ENCODE data around the gene AKAP8. TPM values are rescaled to one million over a fixed set of nuclear protein-coding genes. Genes with fewer than 3 reads are reported as not detected.

Gene AKAP8
- total RNA-seq, 2 donors from 2014 or later = 61.4 to 78.3 TPM

- DNase-seq (ENCODE audit: low spot score) (no peak), ATAC-seq (peak; percentile 13 to 33)
- Mint-ChIP-seq H3K27ac (peak overlapping the region; percentile 48 to 84), H3K9me3 (no peaks in the 10 kb centered on the region), H3K36me3 (no peaks in the 10 kb centered on the region), H3K4me1 (ENCODE audit: low read depth in 2 of 2) (peaks cover 76 to 77% of the 10 kb centered on the region in 2 donors), H3K27me3 (no peaks in the 10 kb centered on the region), H3K4me3 (peak overlapping the region; percentile 54)
Measured at GRCh38 chr19:15324791-15325519, 54.6 kb downstream of the AKAP8 start.

GRCh38 chr19:15323496-15324235, 55.9 kb downstream of the AKAP8 start:
- H3K27ac Mint-ChIP-seq = peak overlapping the region; percentile 48 to 84
- peak overlapping the region; percentile 43 for H3K4me3 Mint-ChIP-seq
- H3K9me3 Mint-ChIP-seq = no peaks in the 10 kb centered on the region
- peak; percentile 71 to 83 for ATAC-seq
- no peaks in the 10 kb centered on the region for H3K36me3 Mint-ChIP-seq
- DNase-seq (ENCODE audit: low spot score) = no peak
- peaks cover 68 to 74% of the 10 kb centered on the region in 2 donors for H3K4me1 Mint-ChIP-seq (ENCODE audit: low read depth in 2 of 2)
- no peaks in the 10 kb centered on the region for H3K27me3 Mint-ChIP-seq

- Mint-ChIP-seq H3K27ac (peak overlapping the region in 1 of 2 donors; percentile 16), H3K9me3 (no peaks in the 10 kb centered on the region), H3K36me3 (no peaks in the 10 kb centered on the region), H3K4me3 (peak overlapping the region; percentile 16), H3K27me3 (no peaks in the 10 kb centered on the region), H3K4me1 (ENCODE audit: low read depth in 2 of 2) (peaks cover 73 to 78% of the 10 kb centered on the region in 2 donors)
- ATAC-seq = no peak
- DNase-seq (ENCODE audit: low spot score) = no peak
Measured at GRCh38 chr19:15321739-15322138, 57.8 kb downstream of the AKAP8 start.

GRCh38 chr19:15320116-15320515, 59.5 kb downstream of the AKAP8 start:
- Mint-ChIP-seq H3K27me3 (no peaks in the 10 kb centered on the region), H3K27ac (peak overlapping the region in 1 of 2 donors; percentile 44), H3K9me3 (no peaks in the 10 kb centered on the region), H3K4me1 (ENCODE audit: low read depth in 2 of 2) (peaks cover 74 to 75% of the 10 kb centered on the region in 2 donors), H3K4me3 (no peak overlapping the region), H3K36me3 (no peaks in the 10 kb centered on the region)
- ATAC-seq = no peak
- no peak for DNase-seq (ENCODE audit: low spot score)

GRCh38 chr19:15318241-15318691, 61.3 kb downstream of the AKAP8 start:
- no peaks in the 10 kb centered on the region for H3K9me3 Mint-ChIP-seq

GRCh38 chr19:15317392-15318071, 62.1 kb downstream of the AKAP8 start:
- Mint-ChIP-seq H3K27me3 (no peaks in the 10 kb centered on the region), H3K4me1 (ENCODE audit: low read depth in 2 of 2) (peaks cover 67 to 69% of the 10 kb centered on the region in 2 donors), H3K36me3 (no peaks in the 10 kb centered on the region), H3K9me3 (no peaks in the 10 kb centered on the region), H3K27ac (peak overlapping the region; percentile 49 to 86), H3K4me3 (peak overlapping the region; percentile 38)
- DNase-seq (ENCODE audit: low spot score) (no peak), ATAC-seq (no peak)

More at GRCh38 chr19:15318241-15318691, 61.3 kb downstream of the AKAP8 start:
- no peak for DNase-seq (ENCODE audit: low spot score)
- Mint-ChIP-seq H3K4me1 (ENCODE audit: low read depth in 2 of 2) (peaks cover 70 to 71% of the 10 kb centered on the region in 2 donors), H3K36me3 (no peaks in the 10 kb centered on the region), H3K27me3 (no peaks in the 10 kb centered on the region), H3K27ac (peak overlapping the region; percentile 49 to 86), H3K4me3 (peak overlapping the region; percentile 38)
- no peak for ATAC-seq

GRCh38 chr19:15316498-15316897, 63.1 kb downstream of the AKAP8 start:
- Mint-ChIP-seq H3K27me3 (no peaks in the 10 kb centered on the region), H3K9me3 (no peaks in the 10 kb centered on the region), H3K36me3 (no peaks in the 10 kb centered on the region), H3K4me3 (peak overlapping the region; percentile 38), H3K4me1 (ENCODE audit: low read depth in 2 of 2) (peaks cover 65 to 67% of the 10 kb centered on the region in 2 donors), H3K27ac (peak overlapping the region; percentile 48 to 86)
- ATAC-seq = peak in 1 of 2 donors; percentile 37
- no peak for DNase-seq (ENCODE audit: low spot score)

- peak overlapping the region in 1 of 2 donors; percentile 72 for H3K27ac Mint-ChIP-seq
- H3K4me3 Mint-ChIP-seq = no peak overlapping the region
- no peak for ATAC-seq
- no peaks in the 10 kb centered on the region for H3K27me3 Mint-ChIP-seq
- DNase-seq (ENCODE audit: low spot score) = no peak
- no peaks in the 10 kb centered on the region for H3K36me3 Mint-ChIP-seq
- peaks cover 54 to 61% of the 10 kb centered on the region in 2 donors for H3K4me1 Mint-ChIP-seq (ENCODE audit: low read depth in 2 of 2)
- no peaks in the 10 kb centered on the region for H3K9me3 Mint-ChIP-seq
Measured at GRCh38 chr19:15315101-15315500, 64.5 kb downstream of the AKAP8 start.

GRCh38 chr19:15313649-15314279, 65.8 kb downstream of the AKAP8 start:
- no peak for ATAC-seq
- Mint-ChIP-seq H3K27me3 (no peaks in the 10 kb centered on the region), H3K27ac (no peak overlapping the region), H3K4me3 (no peak overlapping the region), H3K9me3 (no peaks in the 10 kb centered on the region), H3K4me1 (ENCODE audit: low read depth in 2 of 2) (peaks cover 55 to 60% of the 10 kb centered on the region in 2 donors), H3K36me3 (no peaks in the 10 kb centered on the region)
- DNase-seq (ENCODE audit: low spot score) = no peak

- H3K9me3 Mint-ChIP-seq = no peaks in the 10 kb centered on the region
- DNase-seq (ENCODE audit: low spot score) = no peak
- H3K36me3 Mint-ChIP-seq = no peaks in the 10 kb centered on the region
- H3K27ac Mint-ChIP-seq = peak overlapping the region in 1 of 2 donors; percentile 62
- no peak for ATAC-seq
- peaks cover 52 to 61% of the 10 kb centered on the region in 2 donors for H3K4me1 Mint-ChIP-seq (ENCODE audit: low read depth in 2 of 2)
- H3K4me3 Mint-ChIP-seq = peak overlapping the region; percentile 7
- no peaks in the 10 kb centered on the region for H3K27me3 Mint-ChIP-seq
Measured at GRCh38 chr19:15307169-15307568, 72.4 kb downstream of the AKAP8 start.

GRCh38 chr19:15305582-15306334, 73.8 kb downstream of the AKAP8 start:
- H3K27ac Mint-ChIP-seq = peak overlapping the region in 1 of 2 donors; percentile 62
- DNase-seq (ENCODE audit: low spot score) (no peak), ATAC-seq (no peak)
- H3K27me3 Mint-ChIP-seq = no peaks in the 10 kb centered on the region
- no peaks in the 10 kb centered on the region for H3K36me3 Mint-ChIP-seq
- no peak overlapping the region for H3K4me3 Mint-ChIP-seq
- H3K9me3 Mint-ChIP-seq = no peaks in the 10 kb centered on the region
- peaks cover 51 to 59% of the 10 kb centered on the region in 2 donors for H3K4me1 Mint-ChIP-seq (ENCODE audit: low read depth in 2 of 2)

- Mint-ChIP-seq H3K9me3 (no peaks in the 10 kb centered on the region), H3K27ac (peak overlapping the region; percentile 35 to 51)
- ATAC-seq = peak in 1 of 2 donors; percentile 29
Measured at GRCh38 chr19:15304140-15304705, 75.4 kb downstream of the AKAP8 start.

More at GRCh38 chr19:15304140-15304705, 75.4 kb downstream of the AKAP8 start:
- no peaks in the 10 kb centered on the region for H3K27me3 Mint-ChIP-seq
- H3K36me3 Mint-ChIP-seq = no peaks in the 10 kb centered on the region
- H3K4me3 Mint-ChIP-seq = peak overlapping the region; percentile 26
- peaks cover 58 to 63% of the 10 kb centered on the region in 2 donors for H3K4me1 Mint-ChIP-seq (ENCODE audit: low read depth in 2 of 2)
- DNase-seq (ENCODE audit: low spot score) = no peak
